HK-2 (cell line): ENCODE measurements around the gene SLC37A1.

ENCODE experiments used
- DNase-seq: peaks from one replicate; pipeline ENCODE4 v3.0.0-alpha.2; 2018; ENCODE audit not compliant: unreplicated experiment

The SLC37A1 gene

GRCh38 chr21:42527489-42528158 is 14.0 kb downstream of the SLC37A1 start:
- no peak for DNase-seq

DNA sequence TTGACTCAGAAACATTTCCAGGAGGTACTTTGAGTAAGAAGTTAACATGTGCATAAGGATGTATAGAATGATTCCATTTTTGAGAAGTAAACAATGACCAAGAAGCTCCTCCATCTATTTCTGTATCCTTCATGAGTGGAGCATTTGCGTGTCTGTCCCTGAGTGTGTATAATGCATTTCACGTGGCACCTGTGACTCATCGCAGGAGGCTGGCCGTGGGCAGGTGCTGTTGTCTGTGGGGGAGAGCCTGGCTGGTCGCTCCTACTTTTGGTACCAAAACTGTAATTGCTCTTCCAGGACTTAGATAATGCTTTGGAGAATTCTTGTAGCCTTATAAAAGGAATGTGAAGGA is 16.5 kb downstream of the SLC37A1 start:
- no peak for DNase-seq

GRCh38 chr21:42531771-42532170 is 18.1 kb downstream of the SLC37A1 start:
- DNase-seq: no peak

DNA sequence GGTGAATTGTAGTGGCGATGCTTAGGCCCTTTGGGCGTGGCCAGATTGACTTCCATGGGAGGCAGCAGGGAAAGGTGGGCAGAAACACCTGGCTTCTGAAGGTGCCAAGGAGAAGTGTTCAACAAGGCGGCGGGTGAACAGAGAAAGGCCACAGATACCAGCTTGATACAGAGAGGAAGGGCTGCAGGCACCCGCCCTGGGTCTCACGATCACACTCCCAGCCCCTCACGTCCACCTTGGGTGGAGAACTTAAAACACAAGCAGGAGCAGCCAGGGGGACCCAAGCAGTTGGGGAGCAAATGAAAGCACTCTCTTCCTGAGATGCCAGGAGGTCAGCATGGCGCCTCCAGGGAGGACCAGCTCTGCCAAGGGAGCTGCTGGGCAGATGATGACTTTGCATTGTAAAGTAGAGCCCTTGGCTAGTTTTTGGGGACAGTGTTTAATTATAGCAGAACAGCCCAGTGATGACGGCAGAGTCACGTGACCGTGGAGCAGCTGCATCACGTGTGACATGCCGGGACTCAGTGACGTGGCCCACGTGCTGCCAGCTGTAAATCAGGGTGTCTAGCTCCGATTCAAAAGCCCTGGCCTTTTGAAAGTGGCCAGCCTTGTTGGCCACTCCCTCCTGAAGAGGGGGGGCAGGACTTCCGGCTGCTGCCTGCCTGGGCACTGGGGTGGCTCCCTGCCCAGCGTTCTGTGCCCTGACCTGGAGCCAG is 19.0 kb downstream of the SLC37A1 start:
- no peak for DNase-seq

- DNase-seq: no peak
Observed at GRCh38 chr21:42533306-42533962, 19.8 kb downstream of the SLC37A1 start.

DNA sequence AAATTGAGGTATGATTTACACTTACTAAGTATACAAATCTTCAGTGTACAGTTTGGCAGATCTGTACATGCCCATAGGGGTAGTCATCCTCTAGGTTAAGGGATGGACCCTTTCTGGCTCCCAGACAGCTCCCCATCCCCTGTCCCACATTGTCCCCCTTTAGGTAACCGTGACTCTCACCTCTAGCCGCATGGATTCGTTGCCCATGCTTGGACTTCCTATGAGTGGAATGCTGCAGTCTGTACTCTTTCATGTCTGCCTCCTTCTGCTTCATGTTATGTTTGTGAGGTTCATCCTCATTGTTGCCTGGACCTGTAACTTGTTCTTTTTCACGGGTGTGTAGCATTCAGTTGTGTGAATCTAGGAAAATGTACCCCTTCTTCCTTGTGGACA is 20.3 kb downstream of the SLC37A1 start:
- no peak for DNase-seq

- no peak for DNase-seq
Observed at GRCh38 chr21:42534421-42535378, 21.0 kb downstream of the SLC37A1 start.

DNA sequence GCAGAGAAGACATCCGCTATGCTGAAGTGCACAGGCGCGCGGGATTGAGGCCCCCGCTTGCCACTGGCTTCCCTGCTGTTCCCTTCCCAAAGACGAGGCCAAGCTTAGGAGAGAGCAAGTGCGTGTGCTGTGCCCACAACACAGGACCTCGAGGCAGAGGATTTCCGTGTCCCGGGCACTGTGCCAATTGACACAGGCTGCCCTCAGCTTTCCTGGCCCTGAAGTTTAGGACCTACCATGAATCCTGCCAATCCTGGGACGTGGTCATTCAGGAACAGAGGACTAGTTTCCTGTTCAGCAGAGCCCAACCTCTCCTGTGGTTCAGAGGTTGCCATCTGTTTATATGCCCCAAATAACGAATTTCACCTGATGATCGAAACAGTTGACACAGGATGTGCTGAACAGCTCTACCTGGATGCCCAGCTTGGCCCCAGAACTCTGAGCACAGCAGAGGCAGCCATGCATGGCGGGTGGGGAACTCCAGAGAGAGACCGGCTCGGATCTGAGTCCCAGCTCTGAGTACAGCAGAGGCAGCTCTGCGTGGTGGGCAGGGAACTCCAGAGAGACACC is 22.0 kb downstream of the SLC37A1 start:
- no peak for DNase-seq

DNA sequence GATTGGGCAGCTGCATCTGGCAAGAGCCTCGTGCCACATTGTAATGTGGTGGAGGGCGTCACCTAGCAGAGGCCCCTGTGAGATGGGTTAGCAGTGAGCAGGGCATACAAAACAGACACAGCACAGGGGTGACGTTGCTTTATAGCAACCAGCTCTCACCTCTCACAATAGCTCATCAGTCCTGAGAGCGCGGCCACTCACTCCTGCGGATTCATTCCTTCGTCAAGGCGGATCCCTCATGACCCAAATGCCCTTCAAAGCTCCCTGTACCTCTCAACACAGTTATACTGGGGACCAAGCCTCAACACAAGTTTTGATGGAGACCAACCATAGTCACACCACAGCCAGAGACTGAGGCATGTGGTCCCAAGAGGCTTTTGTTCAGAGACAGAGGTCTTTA is 22.9 kb downstream of the SLC37A1 start:
- DNase-seq: no peak

GRCh38 chr21:42537106-42537742 is 23.6 kb downstream of the SLC37A1 start:
- no peak for DNase-seq

DNA sequence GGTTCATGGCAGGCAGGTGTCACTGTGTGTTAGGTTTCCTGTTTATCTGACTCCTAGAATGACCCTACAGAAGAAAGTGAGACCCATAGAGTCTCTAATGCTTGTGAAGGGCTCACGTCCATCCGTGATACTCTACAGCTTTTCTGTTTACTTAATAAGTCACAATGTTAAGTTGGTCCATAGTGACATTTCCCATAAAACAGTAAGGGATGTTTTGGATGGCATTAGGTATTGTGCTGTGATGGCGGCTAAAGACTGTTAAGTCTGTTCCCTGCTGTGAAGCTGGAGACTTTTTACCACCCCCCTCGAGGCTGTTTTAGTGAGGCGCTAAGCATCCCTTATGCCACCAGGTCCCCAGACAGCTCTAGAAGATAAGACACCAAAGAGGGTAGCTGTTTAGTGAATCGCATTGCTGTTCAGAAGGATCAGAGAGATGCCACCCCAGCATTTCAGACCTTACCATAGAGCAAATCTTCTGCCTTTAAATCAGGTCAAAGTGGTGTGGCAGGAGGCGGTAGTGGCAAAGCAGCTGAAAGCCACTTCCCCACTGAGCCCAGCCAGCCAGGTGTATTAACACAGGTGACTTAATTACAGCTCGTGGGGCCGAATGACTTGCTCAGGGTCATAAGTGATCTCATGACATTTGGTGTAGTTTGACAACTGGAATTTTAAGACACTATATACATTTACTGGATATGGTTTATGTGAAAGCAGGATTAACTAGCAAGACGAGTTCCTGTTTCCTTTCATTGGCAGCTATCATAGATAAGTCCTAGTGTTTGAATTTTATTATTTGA is 25.0 kb downstream of the SLC37A1 start:
- no peak for DNase-seq

DNA sequence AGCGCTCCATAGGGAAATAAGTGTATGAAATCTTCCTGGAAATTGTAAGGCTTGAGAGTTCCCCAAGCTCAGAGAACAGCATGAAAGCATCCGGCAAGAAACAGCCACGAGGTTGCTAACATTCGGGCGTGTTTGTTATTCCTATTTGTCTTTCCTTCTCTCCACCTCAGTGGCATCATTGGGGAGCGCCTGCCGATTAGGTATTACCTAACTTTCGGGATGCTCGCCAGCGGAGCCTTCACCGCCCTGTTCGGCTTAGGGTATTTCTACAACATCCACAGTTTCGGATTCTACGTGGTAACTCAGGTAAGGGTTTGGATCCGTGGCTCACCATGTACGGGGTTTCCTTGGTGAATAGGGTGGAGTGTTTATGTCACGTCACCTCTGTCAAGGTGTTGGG is 25.7 kb downstream of the SLC37A1 start:
- DNase-seq: no peak

DNA sequence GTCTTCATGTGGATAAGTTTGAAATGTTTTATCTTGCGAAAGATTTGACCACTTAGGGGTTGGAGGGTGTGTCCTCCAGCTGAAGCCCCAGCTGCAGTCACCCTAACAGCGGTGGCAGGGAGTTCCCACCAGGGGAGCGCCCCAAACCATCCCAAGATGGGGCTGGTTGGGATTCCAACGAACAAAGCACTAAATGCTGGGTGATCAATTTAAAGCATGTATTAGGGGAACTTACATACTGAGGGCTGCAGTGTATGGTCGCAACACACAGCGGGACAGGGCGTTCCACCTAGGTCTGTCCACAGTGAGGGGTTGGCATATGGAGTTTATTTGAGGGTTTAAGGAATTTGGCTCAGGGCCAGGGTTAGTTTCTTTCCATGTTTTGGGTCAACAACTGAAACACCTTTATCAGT is 26.3 kb downstream of the SLC37A1 start:
- DNase-seq: no peak

GRCh38 chr21:42540396-42540795 is 26.7 kb downstream of the SLC37A1 start:
- no peak for DNase-seq

- no peak for DNase-seq
Observed at GRCh38 chr21:42541174-42541573, 27.5 kb downstream of the SLC37A1 start.

DNA sequence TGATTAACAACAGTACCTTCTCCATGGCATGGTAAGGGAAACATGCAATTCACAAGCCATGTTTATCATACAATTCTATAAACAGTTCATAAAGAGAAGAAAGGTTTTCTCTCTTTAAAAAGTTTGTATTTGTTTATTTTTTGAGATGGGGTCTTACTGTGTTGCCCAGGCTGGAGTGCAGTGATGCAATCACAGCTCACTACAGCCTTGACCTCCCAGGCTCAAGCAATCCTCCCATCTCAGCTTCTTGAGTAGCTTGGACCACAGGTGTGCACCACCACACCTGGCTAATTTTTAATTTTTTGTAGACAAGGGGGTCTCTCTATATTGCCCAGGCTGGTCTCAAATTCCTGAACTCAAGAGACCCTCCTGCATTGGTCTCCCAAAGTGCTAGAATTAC is 28.0 kb downstream of the SLC37A1 start:
- no peak for DNase-seq

DNA sequence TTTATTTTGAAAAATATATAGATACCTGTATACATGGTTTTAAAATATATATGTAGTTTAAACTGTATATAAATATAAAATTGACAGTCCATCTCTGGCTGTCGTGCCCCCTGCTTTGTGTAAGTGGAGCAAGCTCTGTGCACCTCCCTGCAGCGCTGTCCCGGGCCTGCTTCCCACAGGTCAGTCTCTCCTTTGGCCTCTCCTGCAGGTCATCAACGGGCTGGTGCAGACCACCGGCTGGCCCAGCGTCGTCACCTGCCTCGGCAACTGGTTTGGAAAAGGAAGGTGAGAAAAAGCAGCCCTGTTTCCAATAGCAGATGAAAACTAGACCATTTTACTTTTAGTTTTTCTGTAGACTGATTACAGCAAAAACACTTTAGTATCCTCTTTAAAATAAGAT is 28.5 kb downstream of the SLC37A1 start:
- no peak for DNase-seq

DNA sequence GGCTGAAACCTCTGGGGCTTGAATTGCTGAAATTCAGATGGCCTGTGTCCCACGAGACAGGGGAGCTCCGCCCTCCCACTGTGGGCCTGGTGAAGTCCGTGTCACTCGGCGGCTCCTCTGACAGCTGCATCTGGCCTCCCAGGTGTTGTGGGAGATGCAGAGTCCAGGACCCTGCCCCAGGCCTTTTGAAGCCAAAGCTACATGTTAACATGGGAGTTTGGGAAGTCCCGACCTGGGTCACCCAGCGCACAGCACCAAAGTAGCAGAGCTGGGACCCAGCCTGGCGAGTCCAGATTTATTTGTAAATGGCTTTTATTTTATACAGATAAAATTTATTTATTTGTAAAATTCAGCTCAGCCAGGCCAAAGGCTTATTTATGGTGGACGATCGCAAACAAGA is 28.9 kb downstream of the SLC37A1 start:
- no peak for DNase-seq

DNA sequence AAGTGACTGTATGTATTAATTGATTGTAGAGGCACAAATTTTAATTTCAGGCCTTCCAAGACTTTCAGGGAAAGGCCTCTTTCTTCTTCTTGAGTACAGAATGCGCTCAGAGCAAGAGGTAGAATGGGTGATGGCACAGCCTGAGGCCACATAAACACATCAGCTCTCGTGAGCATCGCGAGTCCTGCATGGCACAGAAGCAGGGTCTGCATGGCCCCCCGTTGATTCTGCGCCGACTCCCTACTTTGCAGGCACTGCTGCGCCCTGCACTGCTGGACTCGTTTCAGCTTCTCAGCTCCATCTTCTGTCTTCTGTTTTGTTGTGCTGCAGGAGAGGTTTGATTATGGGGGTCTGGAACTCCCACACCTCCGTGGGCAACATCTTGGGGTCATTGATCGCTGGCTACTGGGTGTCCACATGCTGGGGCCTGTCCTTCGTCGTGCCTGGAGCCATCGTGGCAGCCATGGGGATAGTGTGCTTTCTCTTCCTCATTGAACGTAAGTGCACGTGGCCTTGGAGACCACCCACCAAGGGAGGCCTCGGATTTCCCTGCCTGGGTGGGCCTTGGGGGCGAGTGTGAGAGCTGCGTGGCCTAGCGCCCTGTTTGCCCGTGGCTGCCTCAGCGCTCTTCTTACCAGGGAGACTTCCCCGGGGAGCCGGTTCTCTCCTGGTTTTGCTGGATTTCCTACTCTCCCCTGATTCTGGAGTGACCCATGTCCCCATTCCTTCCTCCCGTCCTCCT is 29.6 kb downstream of the SLC37A1 start:
- no peak for DNase-seq

DNA sequence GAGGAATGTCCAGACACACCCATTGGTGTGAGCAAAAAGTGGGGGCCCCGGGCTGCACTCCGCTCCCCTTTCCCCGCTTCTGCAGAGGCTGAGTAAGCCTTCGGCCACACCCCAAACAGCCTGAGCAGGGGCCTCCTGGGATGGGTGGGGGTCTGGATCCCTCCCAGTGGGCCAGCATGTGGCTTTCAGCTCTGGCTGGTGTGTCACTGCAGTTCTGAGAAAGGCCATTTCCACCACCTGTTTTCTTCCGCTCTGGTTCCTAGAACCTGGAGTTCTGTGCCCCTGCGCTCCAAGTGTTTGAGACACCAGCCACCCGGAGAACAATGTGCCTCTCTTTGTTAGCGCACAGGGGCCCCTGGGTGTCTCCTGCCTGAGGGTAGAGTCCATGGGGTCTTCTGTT is 30.9 kb downstream of the SLC37A1 start:
- no peak for DNase-seq
